Measurements from ENCODE around the gene PPP3CA.

PPP3CA gene

DNA sequence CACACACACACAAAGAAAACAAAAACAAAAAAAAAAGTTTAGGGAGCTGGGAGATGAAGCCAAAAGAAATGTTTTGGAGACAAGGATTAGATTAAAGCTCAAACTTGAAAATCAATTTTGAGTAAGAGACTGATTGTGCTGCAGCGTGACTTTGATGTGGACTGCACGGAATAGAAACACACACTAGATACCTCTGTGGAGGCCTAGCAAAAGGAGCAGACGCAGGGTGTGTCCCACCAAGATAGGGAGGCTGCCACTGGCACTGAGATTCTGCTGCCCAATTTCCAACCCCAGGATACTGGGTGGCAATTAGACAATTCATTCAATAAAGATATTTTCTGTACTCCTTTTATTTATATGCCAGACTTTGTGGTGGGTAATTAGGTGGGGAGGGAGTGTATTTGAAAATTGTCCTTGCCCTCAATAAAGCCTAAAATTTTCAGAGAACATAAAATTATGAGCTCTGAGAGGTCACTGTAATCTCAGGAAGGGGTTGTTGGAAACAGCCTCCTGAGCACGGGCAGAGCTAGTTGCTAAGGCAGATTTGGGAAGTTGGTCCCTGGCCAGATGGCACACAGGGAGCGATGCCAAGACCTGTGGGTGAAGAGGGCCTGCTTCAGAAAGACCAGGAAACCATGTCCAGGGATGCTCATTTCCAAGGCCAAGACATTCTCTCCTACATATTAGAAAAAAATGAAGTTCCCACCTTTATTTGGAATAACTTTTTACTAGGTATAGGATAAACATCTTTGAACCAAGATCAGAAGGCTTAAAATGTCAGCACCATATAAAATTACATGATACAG lies 1.9 kb upstream of the PPP3CA start:
- Histone ChIP-seq H3K27ac (peak overlapping the region; percentile 97), H3K9me3 (ENCODE audit: control insufficient read depth, low read length) (no peaks in the 10 kb centered on the region), H3K4me2 (ENCODE audit: low read length) (no peak overlapping the region), H3K27me3 (ENCODE audit: control insufficient read depth, insufficient read depth, low read length) (no peaks in the 10 kb centered on the region), H3K79me2 (peaks cover 3% of the 10 kb centered on the region), H2AFZ (no peak overlapping the region), H3K36me3 (ENCODE audit: control insufficient read depth, insufficient read depth, low read length) (no peaks in the 10 kb centered on the region), H3K4me3 (ENCODE audit: low read depth, low read length) (no peak overlapping the region), H3K9ac (no peak overlapping the region), H3K4me1 (peaks cover 7% of the 10 kb centered on the region)
- TF ChIP-seq, protein P1, sequence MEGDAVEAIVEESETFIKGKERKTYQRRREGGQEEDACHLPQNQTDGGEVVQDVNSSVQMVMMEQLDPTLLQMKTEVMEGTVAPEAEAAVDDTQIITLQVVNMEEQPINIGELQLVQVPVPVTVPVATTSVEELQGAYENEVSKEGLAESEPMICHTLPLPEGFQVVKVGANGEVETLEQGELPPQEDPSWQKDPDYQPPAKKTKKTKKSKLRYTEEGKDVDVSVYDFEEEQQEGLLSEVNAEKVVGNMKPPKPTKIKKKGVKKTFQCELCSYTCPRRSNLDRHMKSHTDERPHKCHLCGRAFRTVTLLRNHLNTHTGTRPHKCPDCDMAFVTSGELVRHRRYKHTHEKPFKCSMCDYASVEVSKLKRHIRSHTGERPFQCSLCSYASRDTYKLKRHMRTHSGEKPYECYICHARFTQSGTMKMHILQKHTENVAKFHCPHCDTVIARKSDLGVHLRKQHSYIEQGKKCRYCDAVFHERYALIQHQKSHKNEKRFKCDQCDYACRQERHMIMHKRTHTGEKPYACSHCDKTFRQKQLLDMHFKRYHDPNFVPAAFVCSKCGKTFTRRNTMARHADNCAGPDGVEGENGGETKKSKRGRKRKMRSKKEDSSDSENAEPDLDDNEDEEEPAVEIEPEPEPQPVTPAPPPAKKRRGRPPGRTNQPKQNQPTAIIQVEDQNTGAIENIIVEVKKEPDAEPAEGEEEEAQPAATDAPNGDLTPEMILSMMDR (IDR thresholded peaks at IDR 0.05) = no peak

DNA sequence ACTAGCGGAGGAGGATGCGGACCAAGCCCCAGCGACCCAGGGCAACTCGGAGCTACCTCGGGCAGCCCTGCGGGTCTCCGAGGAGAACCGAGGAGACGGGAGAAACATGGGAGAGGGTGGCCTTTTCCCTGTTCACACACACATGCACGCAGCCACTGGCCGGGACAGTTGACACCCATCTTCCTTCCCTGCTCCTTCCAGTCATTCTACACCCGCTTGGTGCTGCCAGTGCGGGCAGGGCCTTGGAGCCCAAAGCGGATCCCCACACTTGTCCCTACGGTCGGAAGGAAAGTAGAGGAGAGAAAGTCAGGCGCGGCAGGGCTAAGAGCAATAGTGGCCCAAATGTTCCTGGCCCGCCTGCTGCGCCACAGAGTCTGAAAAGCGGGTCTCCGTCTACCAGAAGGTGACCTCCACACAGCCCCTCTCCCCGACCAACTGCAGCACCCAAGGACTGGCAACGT lies 1.1 kb upstream of the PPP3CA start:
- Histone ChIP-seq H3K4me2 (ENCODE audit: low read length) (peak overlapping the region; percentile 92), H2AFZ (peak overlapping the region; percentile 98), H3K9ac (no peak overlapping the region), H3K36me3 (ENCODE audit: control insufficient read depth, insufficient read depth, low read length) (no peaks in the 10 kb centered on the region), H3K27me3 (ENCODE audit: control insufficient read depth, insufficient read depth, low read length) (no peaks in the 10 kb centered on the region), H3K27ac (peak overlapping the region; percentile 97), H3K9me3 (ENCODE audit: control insufficient read depth, low read length) (no peaks in the 10 kb centered on the region), H3K79me2 (peaks cover 3% of the 10 kb centered on the region), H3K4me3 (ENCODE audit: low read depth, low read length) (peak overlapping the region; percentile 91), H3K4me1 (peaks cover 7% of the 10 kb centered on the region)
- TF ChIP-seq, protein P1 (IDR thresholded peaks at IDR 0.05) = no peak

DNA sequence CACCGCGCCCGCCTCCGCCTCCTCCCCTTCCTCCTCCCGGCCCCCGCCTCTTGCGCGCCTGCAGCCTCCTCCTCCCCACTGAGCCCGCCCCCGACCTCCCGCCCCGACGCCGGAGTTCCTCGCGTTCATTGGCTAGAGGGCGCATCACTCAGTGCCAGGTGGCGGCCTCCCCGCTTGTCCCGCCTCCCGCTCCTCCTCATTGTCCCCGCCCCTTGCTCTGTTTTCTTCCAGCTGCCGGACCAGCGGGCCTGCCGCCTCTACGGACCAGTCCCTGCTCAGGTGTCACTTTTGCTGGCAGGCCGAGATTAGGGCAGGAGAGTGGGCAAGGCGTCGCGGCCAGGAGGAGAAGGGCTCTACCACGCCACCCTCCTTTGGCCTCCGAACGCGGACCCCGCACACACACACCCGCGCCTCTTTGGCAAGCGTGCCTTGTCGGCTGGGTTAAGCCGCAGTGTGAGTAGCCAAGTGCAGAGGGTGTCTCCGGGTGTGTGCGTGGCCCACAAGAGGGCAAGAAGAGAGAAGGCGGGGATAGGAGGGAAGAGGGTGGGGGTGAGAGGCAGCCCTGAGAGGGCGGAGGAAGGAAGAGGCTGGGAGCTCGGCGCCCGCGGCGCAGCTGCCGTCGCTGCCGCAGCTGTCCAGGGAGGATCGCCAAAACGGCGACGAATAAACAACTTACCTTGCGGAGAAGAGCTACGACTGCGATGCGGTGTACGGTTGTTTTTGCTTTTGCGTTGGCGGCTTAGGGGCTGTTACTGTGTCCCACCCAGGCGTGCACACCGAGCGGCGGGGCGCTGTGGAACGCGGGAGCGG lies 436 bp upstream of the PPP3CA start:
- no peaks in the 10 kb centered on the region for H3K36me3 ChIP-seq (ENCODE audit: control insufficient read depth, insufficient read depth, low read length)
- peaks cover 3% of the 10 kb centered on the region for H3K79me2 ChIP-seq
- H3K9ac ChIP-seq = no peak overlapping the region
- no peaks in the 10 kb centered on the region for H3K27me3 ChIP-seq (ENCODE audit: control insufficient read depth, insufficient read depth, low read length)
- peaks cover 7% of the 10 kb centered on the region for H3K4me1 ChIP-seq
- H2AFZ ChIP-seq = peak overlapping the region; percentile 98
- peak overlapping the region; percentile 91 for H3K4me3 ChIP-seq (ENCODE audit: low read depth, low read length)
- H3K27ac ChIP-seq = peak overlapping the region; percentile 97
- H3K9me3 ChIP-seq (ENCODE audit: control insufficient read depth, low read length) = no peaks in the 10 kb centered on the region
- TF ChIP-seq, protein P1 (IDR thresholded peaks at IDR 0.05) = no peak
- H3K4me2 ChIP-seq (ENCODE audit: low read length) = peak overlapping the region; percentile 92

DNA sequence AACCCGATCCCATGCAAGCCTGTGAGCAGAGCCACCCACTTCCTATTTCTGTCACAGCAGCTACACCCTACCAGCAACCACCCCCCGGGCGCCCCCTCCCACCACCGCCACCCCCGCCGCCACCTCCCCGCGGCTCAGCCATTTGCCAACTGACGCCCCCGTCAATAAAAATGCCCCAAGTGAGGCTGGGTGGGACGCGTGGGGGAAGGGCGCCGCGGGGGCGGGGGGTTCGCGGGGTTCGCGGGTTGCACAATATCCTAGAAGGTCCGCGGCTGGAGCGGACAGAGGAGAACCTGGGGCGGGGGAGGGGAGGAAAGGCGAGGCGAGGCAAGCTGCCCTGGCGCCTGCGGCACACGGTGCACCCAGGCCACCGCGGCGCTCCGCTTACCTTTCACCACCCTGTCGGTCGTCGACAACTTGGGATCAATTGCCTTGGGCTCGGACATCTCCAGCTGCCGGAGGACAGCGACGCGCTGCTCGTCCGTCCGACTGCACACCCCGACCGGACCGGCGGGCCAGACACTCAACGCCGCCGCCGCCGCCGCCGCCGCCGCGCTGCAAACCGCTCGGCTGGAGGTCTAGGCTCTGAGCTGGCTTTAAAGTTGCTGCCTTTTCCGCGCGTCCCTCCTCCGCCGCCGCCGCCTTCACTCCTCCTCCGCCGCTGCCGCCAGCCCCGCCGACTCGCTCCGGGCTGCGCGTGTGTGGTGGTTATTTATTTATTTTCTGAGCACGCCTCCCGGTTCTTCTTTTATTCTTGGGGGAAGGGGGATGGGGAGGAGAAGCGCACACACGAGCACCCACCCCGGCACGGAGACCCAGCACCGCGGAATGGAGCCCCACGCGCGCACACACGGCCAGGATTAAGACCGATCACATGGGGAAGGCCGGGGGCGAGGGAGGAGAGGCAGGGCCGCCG lies 717 bp downstream of the PPP3CA start:
- H3K4me1 ChIP-seq = peaks cover 7% of the 10 kb centered on the region
- TF ChIP-seq, protein P1 (IDR thresholded peaks at IDR 0.05) = no peak
- H3K79me2 ChIP-seq = peaks cover 3% of the 10 kb centered on the region
- H3K27ac ChIP-seq = peak overlapping the region; percentile 97
- H3K9me3 ChIP-seq (ENCODE audit: control insufficient read depth, low read length) = no peaks in the 10 kb centered on the region
- H3K27me3 ChIP-seq (ENCODE audit: control insufficient read depth, insufficient read depth, low read length) = no peaks in the 10 kb centered on the region
- H3K4me2 ChIP-seq (ENCODE audit: low read length) = peak overlapping the region; percentile 54
- peak overlapping the region; percentile 91 for H3K4me3 ChIP-seq (ENCODE audit: low read depth, low read length)
- no peaks in the 10 kb centered on the region for H3K36me3 ChIP-seq (ENCODE audit: control insufficient read depth, insufficient read depth, low read length)
- H2AFZ ChIP-seq = peak overlapping the region; percentile 83
- peak overlapping the region; percentile 19 for H3K9ac ChIP-seq
